PFSK-1 (cell line): ENCODE measurements around the gene STARD6.

Experiments used
- FOXP2 ChIP-seq: optimal IDR thresholded peaks from 2 replicates; pipeline ENCODE3; 2011; ENCODE audit warnings: borderline replicate concordance, control low read depth, inconsistent platforms; ENCODE audit not compliant: insufficient read depth; ENCODE audit errors: extremely low read length, extremely low read depth
- POLR2AphosphoS5 ChIP-seq: IDR thresholded peaks from 2 replicates; pipeline ENCODE4 v1.6.1; 2012; ENCODE audit warnings: low read depth, mild to moderate bottlenecking, control low read depth, low read length, moderate library complexity
- REST ChIP-seq, 2 experiments: IDR thresholded peaks; 2 replicates each; pipeline versions ENCODE4 v1.6.1 to v1.8.0; 2011 to 2012; ENCODE audit warnings: low read depth in 2 of 2, low read length in 2 of 2, control low read depth in 1 of 2, inconsistent platforms in 1 of 2, mild to moderate bottlenecking in 1 of 2, moderate library complexity in 1 of 2; ENCODE audit not compliant: insufficient read depth in 1 of 2
- SIN3A ChIP-seq: IDR thresholded peaks from 2 replicates; pipeline ENCODE4 v1.6.1; 2012; ENCODE audit warnings: mild to moderate bottlenecking, low read length, moderate library complexity, borderline replicate concordance; ENCODE audit not compliant: insufficient read depth
- TAF1 ChIP-seq: IDR thresholded peaks from 2 replicates; pipeline ENCODE4 v1.6.1; 2012; ENCODE audit warnings: low read length, control low read depth, borderline replicate concordance; ENCODE audit not compliant: insufficient read depth

Gene STARD6

GRCh38 chr18:54360406-54360805 lies 2.7 kb upstream of the STARD6 start:
- TF ChIP-seq SIN3A (no peak), REST (IDR thresholded peaks at IDR 0.05; ENCODE audit: insufficient read depth in 1 of 2, low read depth in 2 of 2, low read length in 2 of 2) (no peak), POLR2AphosphoS5 (no peak), TAF1 (no peak), FOXP2 (no peak)

GRCh38 chr18:54359233-54359632 lies 1.6 kb upstream of the STARD6 start:
- TF ChIP-seq TAF1 (no peak), POLR2AphosphoS5 (no peak), SIN3A (no peak), FOXP2 (no peak), REST (IDR thresholded peaks at IDR 0.05; ENCODE audit: insufficient read depth in 1 of 2, low read depth in 2 of 2, low read length in 2 of 2) (no peak)

GRCh38 chr18:54358495-54359040 lies 910 bp upstream of the STARD6 start:
- TF ChIP-seq REST (IDR thresholded peaks at IDR 0.05; ENCODE audit: insufficient read depth in 1 of 2, low read depth in 2 of 2, low read length in 2 of 2): no peak
- no peak for TF ChIP-seq TAF1
- no peak for TF ChIP-seq SIN3A
- TF ChIP-seq FOXP2: no peak
- no peak for TF ChIP-seq POLR2AphosphoS5

GRCh38 chr18:54357082-54357659 lies 487 bp downstream of the STARD6 start:
- no peak for TF ChIP-seq TAF1
- no peak for TF ChIP-seq REST (IDR thresholded peaks at IDR 0.05; ENCODE audit: insufficient read depth in 1 of 2, low read depth in 2 of 2, low read length in 2 of 2)
- TF ChIP-seq SIN3A: no peak
- no peak for TF ChIP-seq POLR2AphosphoS5
- TF ChIP-seq FOXP2: no peak
